GM06990 (cell line): ENCODE data around the gene PFKFB4.

ENCODE experiments used
- DNase-seq: peaks from one replicate; pipeline ENCODE4 v3.0.0-alpha.2; 2011; ENCODE audit not compliant: insufficient read length; ENCODE audit errors: extremely low read depth
- H3K27me3 ChIP-seq: replicated peaks from 2 replicates; pipeline ENCODE4 v1.6.0; 2011; ENCODE audit warnings: low read length; ENCODE audit not compliant: control insufficient read depth, insufficient read depth
- H3K36me3 ChIP-seq: 2 replicates; pipeline ENCODE4 v1.5.1; 2011; ENCODE audit warnings: low read length; ENCODE audit not compliant: control insufficient read depth, insufficient read depth
- H3K4me3 ChIP-seq: replicated peaks from 2 replicates; pipeline ENCODE4 v1.5.1; 2011; ENCODE audit warnings: low read depth, mild to moderate bottlenecking, control low read depth, low read length
- CTCF ChIP-seq: IDR thresholded peaks from 2 replicates; pipeline ENCODE4 v1.5.1; 2011; ENCODE audit warnings: low read length, control low read depth, mild to moderate bottlenecking, inconsistent platforms; ENCODE audit not compliant: insufficient read depth, poor library complexity, severe bottlenecking

Gene PFKFB4

GRCh38 chr3:48556796-48557626 lies at the start of gene PFKFB4:
Gene PFKFB4, minus strand, starts transcription at chr3:48556803. Its CDS starts 26 bp downstream, at chr3:48556777.
- no peaks in the 10 kb centered on the region for H3K27me3 ChIP-seq
- H3K4me3 ChIP-seq, result peak within 1 kb of the TSS; percentile 83
- H3K36me3 ChIP-seq, result peaks cover 3% of the 10 kb centered on the region
- peak; percentile 98 for DNase-seq
- TF ChIP-seq CTCF, result no peak

GRCh38 chr3:48601622-48601994 lies 45.0 kb upstream of the PFKFB4 start:
- Histone ChIP-seq H3K36me3 (peaks cover 60% of the 10 kb centered on the region), H3K4me3 (no peak overlapping the region), H3K27me3 (no peaks in the 10 kb centered on the region)
- DNase-seq, result no peak
- TF ChIP-seq CTCF, result no peak

- H3K36me3 ChIP-seq, result peaks cover 60% of the 10 kb centered on the region
- no peak overlapping the region for H3K4me3 ChIP-seq
- no peaks in the 10 kb centered on the region for H3K27me3 ChIP-seq
- no peak for TF ChIP-seq CTCF
- DNase-seq, result no peak
These were observed 44.4 kb upstream of the PFKFB4 start for GRCh38 chr3:48600711-48601621.

- no peak overlapping the region for H3K4me3 ChIP-seq
- H3K27me3 ChIP-seq, result no peaks in the 10 kb centered on the region
- H3K36me3 ChIP-seq, result peaks cover 48% of the 10 kb centered on the region
- TF ChIP-seq CTCF, result no peak
- no peak for DNase-seq
These were observed 43.1 kb upstream of the PFKFB4 start for GRCh38 chr3:48599509-48600285.

GRCh38 chr3:48599077-48599501 lies 42.5 kb upstream of the PFKFB4 start:
- DNase-seq, result no peak
- Histone ChIP-seq H3K4me3 (no peak overlapping the region), H3K36me3 (peaks cover 43% of the 10 kb centered on the region), H3K27me3 (no peaks in the 10 kb centered on the region; the same call in 1 of the 2 replicates)
- no peak for TF ChIP-seq CTCF
